OCI-LY1 (cell line): Measurements from ENCODE around the gene IGIP.

Source experiments
- H2AFZ ChIP-seq: fragments of 200-600 bp; sonication (generic), shearing (Covaris generic); 2 replicates; pipeline ENCODE4 v1.6.0; 2014; ENCODE audit warnings: antibody characterized with exemption, mild to moderate bottlenecking, low read length
- H3F3A ChIP-seq: fragments of 200-600 bp; sonication (generic), shearing (Covaris generic); 2 replicates; pipeline ENCODE4 v1.6.0; 2014; ENCODE audit warnings: mild to moderate bottlenecking, antibody characterized with exemption, low read length, moderate library complexity; ENCODE audit not compliant: insufficient read depth
- H3K27ac ChIP-seq: fragments of 200-600 bp; sonication (generic); 2 replicates; pipeline ENCODE4 v1.5.1; 2014; ENCODE audit warnings: low read length, mixed run types, mild to moderate bottlenecking, low read depth; ENCODE audit not compliant: poor library complexity, severe bottlenecking
- H3K27me3 ChIP-seq: fragments of 200-600 bp; sonication (generic); 2 replicates; pipeline ENCODE4 v1.6.0; 2014; ENCODE audit warnings: antibody characterized with exemption, mild to moderate bottlenecking, low read length, moderate library complexity; ENCODE audit not compliant: insufficient read depth
- H3K36me3 ChIP-seq: fragments of 200-600 bp; sonication (generic); 2 replicates; pipeline ENCODE4 v1.6.1; 2014; ENCODE audit warnings: mild to moderate bottlenecking, antibody characterized with exemption, low read length, moderate library complexity, mixed read lengths; ENCODE audit not compliant: insufficient read depth
- H3K4me1 ChIP-seq: fragments of 200-600 bp; sonication (generic); 2 replicates; pipeline ENCODE4 v1.5.1; 2014; ENCODE audit warnings: mild to moderate bottlenecking, low read length, moderate library complexity; ENCODE audit not compliant: insufficient read depth, severe bottlenecking
- H3K4me2 ChIP-seq: fragments of 200-600 bp; sonication (generic), shearing (Covaris generic); 2 replicates; pipeline ENCODE4 v1.6.1; 2014; ENCODE audit warnings: low read length
- H3K4me3 ChIP-seq: fragments of 200-600 bp; sonication (generic); 2 replicates; pipeline ENCODE4 v1.5.1; 2014; ENCODE audit warnings: low read length, low read depth, mild to moderate bottlenecking, mixed read lengths; ENCODE audit not compliant: poor library complexity, severe bottlenecking
- H3K79me2 ChIP-seq: fragments of 200-600 bp; shearing (Covaris generic); 2 replicates; pipeline ENCODE4 v1.6.1; 2016; ENCODE audit warnings: mixed run types, low read length, mixed read lengths; ENCODE audit not compliant: insufficient read depth
- H3K9ac ChIP-seq: fragments of 200-600 bp; sonication (generic), shearing (Covaris generic); 2 replicates; pipeline ENCODE4 v1.6.1; 2014; ENCODE audit warnings: mild to moderate bottlenecking, low read length, mixed read lengths
- H3K9me2 ChIP-seq: fragments of 200-600 bp; sonication (generic), shearing (Covaris generic); 2 replicates; pipeline ENCODE4 v1.6.1; 2014; ENCODE audit warnings: low read depth, mild to moderate bottlenecking, low read length, mixed read lengths
- H3K9me3 ChIP-seq: fragments of 200-600 bp; shearing (Covaris generic); 2 replicates; pipeline ENCODE4 v1.6.1; 2014; ENCODE audit warnings: low read length, mixed read lengths
- H4K20me1 ChIP-seq: fragments of 200-600 bp; sonication (generic), shearing (Covaris generic); 2 replicates; pipeline ENCODE4 v1.6.0; 2016; ENCODE audit warnings: mild to moderate bottlenecking, low read length; ENCODE audit not compliant: insufficient read depth
- EZH2 ChIP-seq: fragments of 200-600 bp; sonication (generic), shearing (Covaris generic); IDR thresholded peaks from 2 replicates; pipeline ENCODE4 v1.8.0; 2017; ENCODE audit warnings: borderline replicate concordance, mixed run types, mild to moderate bottlenecking, antibody characterized with exemption, low read length, moderate library complexity, mixed read lengths
- TF ChIP-seq, protein P1 (sequence below): fragments of 200-600 bp; sonication (generic), shearing (Covaris generic); IDR thresholded peaks from 2 replicates; pipeline ENCODE4 v1.5.1; 2017; ENCODE audit warnings: mild to moderate bottlenecking, antibody characterized with exemption, low read length, moderate library complexity, mixed read lengths

Gene IGIP

DNA sequence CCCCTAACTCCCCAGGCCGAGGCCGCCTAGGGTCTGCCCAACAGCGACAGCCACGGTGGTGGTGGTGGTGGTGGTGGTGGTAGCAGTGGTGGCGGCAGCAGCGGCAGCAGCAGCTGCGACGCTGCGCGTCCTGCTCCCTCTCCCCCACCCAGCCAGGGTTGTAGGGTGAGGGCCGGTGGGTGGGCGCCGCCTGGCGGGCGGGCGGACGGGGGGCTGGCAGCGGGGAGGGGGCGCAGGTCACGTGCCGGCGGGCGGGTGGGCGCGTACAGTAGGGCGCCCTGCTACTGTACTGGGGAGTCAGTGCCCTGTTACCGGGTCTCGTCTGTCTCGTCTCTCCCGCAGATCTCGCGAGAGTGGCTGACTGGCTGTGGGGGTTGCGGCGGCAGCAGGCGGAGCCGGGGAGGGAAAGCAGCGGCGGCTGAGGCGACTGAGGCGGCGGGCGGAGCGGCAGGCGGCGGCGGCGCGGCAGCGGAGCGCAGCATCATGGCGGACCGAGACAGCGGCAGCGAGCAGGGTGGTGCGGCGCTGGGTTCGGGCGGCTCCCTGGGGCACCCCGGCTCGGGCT, 12.0 kb upstream of the IGIP start, which contains the start of gene PURA:
TSS of gene PURA (plus strand) at position 411 of the 565 bp plus-strand sequence. CDS start at position 484, 73 bp downstream.
- no peaks in the 10 kb centered on the region for H3K9me2 ChIP-seq
- peaks cover 9% of the 10 kb centered on the region; the same call in 1 of the 2 replicates for H4K20me1 ChIP-seq
- H3K27me3 ChIP-seq = no peaks in the 10 kb centered on the region
- peaks cover 6% of the 10 kb centered on the region; the same call in 1 of the 2 replicates for H3K36me3 ChIP-seq
- peak within 1 kb of the TSS; percentile 79 for H3K4me2 ChIP-seq
- TF ChIP-seq EZH2 = no peak
- TF ChIP-seq, protein P1, sequence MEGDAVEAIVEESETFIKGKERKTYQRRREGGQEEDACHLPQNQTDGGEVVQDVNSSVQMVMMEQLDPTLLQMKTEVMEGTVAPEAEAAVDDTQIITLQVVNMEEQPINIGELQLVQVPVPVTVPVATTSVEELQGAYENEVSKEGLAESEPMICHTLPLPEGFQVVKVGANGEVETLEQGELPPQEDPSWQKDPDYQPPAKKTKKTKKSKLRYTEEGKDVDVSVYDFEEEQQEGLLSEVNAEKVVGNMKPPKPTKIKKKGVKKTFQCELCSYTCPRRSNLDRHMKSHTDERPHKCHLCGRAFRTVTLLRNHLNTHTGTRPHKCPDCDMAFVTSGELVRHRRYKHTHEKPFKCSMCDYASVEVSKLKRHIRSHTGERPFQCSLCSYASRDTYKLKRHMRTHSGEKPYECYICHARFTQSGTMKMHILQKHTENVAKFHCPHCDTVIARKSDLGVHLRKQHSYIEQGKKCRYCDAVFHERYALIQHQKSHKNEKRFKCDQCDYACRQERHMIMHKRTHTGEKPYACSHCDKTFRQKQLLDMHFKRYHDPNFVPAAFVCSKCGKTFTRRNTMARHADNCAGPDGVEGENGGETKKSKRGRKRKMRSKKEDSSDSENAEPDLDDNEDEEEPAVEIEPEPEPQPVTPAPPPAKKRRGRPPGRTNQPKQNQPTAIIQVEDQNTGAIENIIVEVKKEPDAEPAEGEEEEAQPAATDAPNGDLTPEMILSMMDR = peak; percentile 20; the same call in 1 of the 2 replicates
- H3K9me3 ChIP-seq = no peaks in the 10 kb centered on the region
- H3K4me3 ChIP-seq = peak within 1 kb of the TSS; percentile 69
- H3K79me2 ChIP-seq = no peaks in the 10 kb centered on the region
- H3K4me1 ChIP-seq = peaks cover 40% of the 10 kb centered on the region
- H3F3A ChIP-seq = no peaks in the 10 kb centered on the region; the same call in 1 of the 2 replicates
- H2AFZ ChIP-seq = no peak within 1 kb of the TSS
- no peak within 1 kb of the TSS for H3K27ac ChIP-seq
- H3K9ac ChIP-seq = peak within 1 kb of the TSS; percentile 70

DNA sequence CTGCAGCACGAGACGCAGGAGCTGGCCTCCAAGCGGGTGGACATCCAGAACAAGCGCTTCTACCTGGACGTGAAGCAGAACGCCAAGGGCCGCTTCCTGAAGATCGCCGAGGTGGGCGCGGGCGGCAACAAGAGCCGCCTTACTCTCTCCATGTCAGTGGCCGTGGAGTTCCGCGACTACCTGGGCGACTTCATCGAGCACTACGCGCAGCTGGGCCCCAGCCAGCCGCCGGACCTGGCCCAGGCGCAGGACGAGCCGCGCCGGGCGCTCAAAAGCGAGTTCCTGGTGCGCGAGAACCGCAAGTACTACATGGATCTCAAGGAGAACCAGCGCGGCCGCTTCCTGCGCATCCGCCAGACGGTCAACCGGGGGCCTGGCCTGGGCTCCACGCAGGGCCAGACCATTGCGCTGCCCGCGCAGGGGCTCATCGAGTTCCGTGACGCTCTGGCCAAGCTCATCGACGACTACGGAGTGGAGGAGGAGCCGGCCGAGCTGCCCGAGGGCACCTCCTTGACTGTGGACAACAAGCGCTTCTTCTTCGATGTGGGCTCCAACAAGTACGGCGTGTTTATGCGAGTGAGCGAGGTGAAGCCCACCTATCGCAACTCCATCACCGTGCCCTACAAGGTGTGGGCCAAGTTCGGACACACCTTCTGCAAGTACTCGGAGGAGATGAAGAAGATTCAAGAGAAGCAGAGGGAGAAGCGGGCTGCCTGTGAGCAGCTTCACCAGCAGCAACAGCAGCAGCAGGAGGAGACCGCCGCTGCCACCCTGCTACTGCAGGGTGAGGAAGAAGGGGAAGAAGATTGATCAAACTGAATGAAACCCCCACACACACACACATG, 11.2 kb upstream of the IGIP start:
- peaks cover 6% of the 10 kb centered on the region; the same call in 1 of the 2 replicates for H3K36me3 ChIP-seq
- H3K9me3 ChIP-seq = no peaks in the 10 kb centered on the region
- H4K20me1 ChIP-seq = peaks cover 9% of the 10 kb centered on the region; the same call in 1 of the 2 replicates
- peak overlapping the region; percentile 70 for H3K9ac ChIP-seq
- H3K79me2 ChIP-seq = no peaks in the 10 kb centered on the region
- no peak overlapping the region for H2AFZ ChIP-seq
- H3F3A ChIP-seq = no peaks in the 10 kb centered on the region; the same call in 1 of the 2 replicates
- TF ChIP-seq, protein P1 = no peak
- TF ChIP-seq EZH2 = no peak
- no peaks in the 10 kb centered on the region for H3K27me3 ChIP-seq
- peaks cover 33% of the 10 kb centered on the region for H3K4me1 ChIP-seq
- H3K4me2 ChIP-seq = peak overlapping the region; percentile 79
- H3K27ac ChIP-seq = no peak overlapping the region
- peak overlapping the region; percentile 69 for H3K4me3 ChIP-seq
- H3K9me2 ChIP-seq = no peaks in the 10 kb centered on the region

DNA sequence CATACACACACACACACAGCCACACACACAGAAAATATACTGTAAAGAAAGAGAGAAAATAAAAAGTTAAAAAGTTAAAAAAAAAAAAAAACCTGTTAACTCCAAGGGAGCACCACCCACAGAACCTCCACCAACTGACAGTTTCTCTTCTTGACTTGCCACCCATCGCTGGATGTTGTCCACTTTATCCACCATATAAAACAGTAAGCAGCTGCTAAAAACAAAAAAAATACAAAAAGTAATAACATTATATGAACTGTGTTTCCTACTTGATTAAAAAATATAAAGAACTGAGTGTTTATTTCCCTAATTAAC, 10.6 kb upstream of the IGIP start:
- no peak overlapping the region; the same call in 1 of the 2 replicates for H3K9ac ChIP-seq
- peak overlapping the region; percentile 79 for H3K4me2 ChIP-seq
- H3K27ac ChIP-seq = no peak overlapping the region
- H3K36me3 ChIP-seq = peaks cover 6% of the 10 kb centered on the region; the same call in 1 of the 2 replicates
- no peaks in the 10 kb centered on the region; the same call in 1 of the 2 replicates for H3F3A ChIP-seq
- H3K4me3 ChIP-seq = peak overlapping the region; percentile 69
- H3K9me2 ChIP-seq = no peaks in the 10 kb centered on the region
- peaks cover 9% of the 10 kb centered on the region; the same call in 1 of the 2 replicates for H4K20me1 ChIP-seq
- H2AFZ ChIP-seq = no peak overlapping the region
- peaks cover 31% of the 10 kb centered on the region for H3K4me1 ChIP-seq
- H3K9me3 ChIP-seq = no peaks in the 10 kb centered on the region
- TF ChIP-seq EZH2 = no peak
- TF ChIP-seq, protein P1 = no peak
- H3K27me3 ChIP-seq = no peaks in the 10 kb centered on the region
- no peaks in the 10 kb centered on the region for H3K79me2 ChIP-seq
